Upper lobe of left lung (tissue), 4 donors: Measurements from ENCODE around the gene TCF23.

Experiments
- CTCF ChIP-seq, 6 experiments: fragments of 450-650 bp in 4 of 6; fragments of 200-600 bp in 2 of 6; sonication (generic) in 2 of 6; IDR thresholded peaks; one replicate each; pipeline ENCODE4 v1.5.1; 2016 to 2019; ENCODE audit warnings: antibody characterized with exemption in 6 of 6
- EP300 ChIP-seq, 4 donors: sonication (generic); formaldehyde crosslinking; IDR thresholded peaks; one replicate each; pipeline ENCODE4 v1.5.1; 2017; ENCODE audit warnings: antibody characterized with exemption in 4 of 4, control low read depth in 2 of 4
- POLR2A ChIP-seq, 4 donors: fragments of 450-650 bp; IDR thresholded peaks; one replicate each; pipeline ENCODE4 v1.5.1; 2016 to 2017; ENCODE audit warnings: antibody characterized with exemption in 4 of 4, mild to moderate bottlenecking in 2 of 4

GRCh38 chr2:27171351-27171848 is 22.6 kb downstream of the TCF23 start:
- TF ChIP-seq POLR2A (IDR thresholded peaks at IDR 0.05) = no peak
- TF ChIP-seq CTCF (IDR thresholded peaks at IDR 0.05) = no peak
- no peak for TF ChIP-seq EP300 (IDR thresholded peaks at IDR 0.05)
